CD4-positive, alpha-beta T cell treated with Interleukin-17A for 1 hour (primary cell): ENCODE results near the gene HASPIN.
"Not testable (repeated sequence)": the region's sequence is repeated elsewhere in the genome, so short reads cannot be mapped to it uniquely, and the experiment has no call there.

Source experiments
- DNase-seq: peaks from one replicate; pipeline ENCODE4 v3.0.0-alpha.2; 2020

HASPIN gene

DNA sequence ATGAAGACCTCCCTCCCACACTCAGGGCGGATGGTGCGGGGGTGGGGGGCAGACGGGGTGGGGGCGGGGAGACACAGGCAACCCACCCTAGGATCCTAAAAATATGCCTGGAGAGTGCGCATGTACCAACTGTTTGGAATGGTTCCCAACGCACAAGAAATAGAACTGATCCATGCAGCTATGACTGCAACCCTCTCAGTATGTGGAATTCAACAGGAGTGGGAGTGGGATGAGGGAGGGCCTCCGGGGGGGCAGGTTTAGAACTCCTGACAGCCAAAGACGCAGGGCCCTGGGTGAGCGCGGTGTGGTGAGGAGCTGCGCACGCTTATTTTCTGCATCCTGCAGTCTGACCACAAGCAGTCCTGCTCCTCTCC, 26.6 kb upstream of the HASPIN start:
- no peak for DNase-seq

GRCh38 chr17:3698139-3698538, 25.6 kb upstream of the HASPIN start:
- DNase-seq, result no peak

DNA sequence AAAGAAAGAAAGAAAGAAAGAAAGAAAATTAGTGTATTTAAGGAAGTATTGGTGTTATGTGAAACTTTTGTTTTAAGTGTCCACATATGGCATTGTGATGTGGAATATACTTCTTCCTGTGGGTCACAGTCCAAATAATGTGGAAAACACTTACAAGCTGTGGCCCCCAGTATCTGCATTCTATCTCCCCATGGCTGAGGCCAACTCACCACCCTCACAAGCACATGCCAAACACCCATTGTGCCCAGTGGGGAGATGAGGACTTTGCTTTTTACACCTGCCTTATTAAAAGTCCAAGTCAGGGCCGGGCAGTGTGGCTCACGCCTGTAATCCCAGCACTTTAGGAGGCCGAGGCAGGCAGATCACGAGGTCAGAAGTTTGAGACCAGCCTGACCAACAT, 23.8 kb upstream of the HASPIN start:
- no peak for DNase-seq

DNA sequence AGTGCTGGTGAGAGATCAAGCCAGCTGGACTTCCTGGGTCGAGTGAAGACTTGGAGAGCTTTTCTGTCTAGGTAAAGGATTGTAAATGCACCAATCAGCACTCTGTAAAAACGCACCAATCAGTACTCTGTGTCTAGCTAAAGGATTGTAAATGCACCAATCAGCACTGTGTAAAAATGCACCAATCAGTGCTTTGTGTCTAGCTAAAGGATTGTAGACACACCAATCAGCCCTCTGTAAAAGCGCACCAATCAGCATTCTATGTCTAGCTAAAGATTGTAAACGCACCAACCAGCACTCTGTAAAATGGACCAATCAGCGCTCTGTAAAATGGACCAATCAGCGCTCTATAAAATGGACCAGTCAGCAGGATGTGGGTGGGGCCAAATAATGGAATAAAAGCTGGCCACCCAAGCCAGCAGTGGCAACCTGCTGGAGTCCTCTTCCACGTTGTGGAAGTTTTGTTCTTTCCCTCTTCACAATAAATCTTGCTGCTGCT, 21.6 kb upstream of the HASPIN start:
- not testable (repeated sequence) for DNase-seq

GRCh38 chr17:3704931-3705717, 18.6 kb upstream of the HASPIN start:
- DNase-seq, result no peak

DNA sequence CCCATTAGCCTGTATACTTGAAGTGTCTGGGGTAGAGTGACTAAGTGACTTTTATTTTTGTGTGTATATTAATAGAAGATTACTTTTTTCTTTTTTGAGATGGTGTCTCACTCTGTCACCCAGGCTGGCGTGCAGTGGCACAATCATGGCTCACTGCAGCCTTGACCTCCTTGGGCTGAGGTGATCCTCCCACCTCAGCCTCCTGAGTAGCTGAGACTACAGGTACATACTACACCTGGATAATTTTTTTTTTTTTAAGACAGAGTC, 18.1 kb upstream of the HASPIN start:
- not testable (repeated sequence) for DNase-seq

GRCh38 chr17:3708366-3708765, 15.3 kb upstream of the HASPIN start:
- no peak for DNase-seq

DNA sequence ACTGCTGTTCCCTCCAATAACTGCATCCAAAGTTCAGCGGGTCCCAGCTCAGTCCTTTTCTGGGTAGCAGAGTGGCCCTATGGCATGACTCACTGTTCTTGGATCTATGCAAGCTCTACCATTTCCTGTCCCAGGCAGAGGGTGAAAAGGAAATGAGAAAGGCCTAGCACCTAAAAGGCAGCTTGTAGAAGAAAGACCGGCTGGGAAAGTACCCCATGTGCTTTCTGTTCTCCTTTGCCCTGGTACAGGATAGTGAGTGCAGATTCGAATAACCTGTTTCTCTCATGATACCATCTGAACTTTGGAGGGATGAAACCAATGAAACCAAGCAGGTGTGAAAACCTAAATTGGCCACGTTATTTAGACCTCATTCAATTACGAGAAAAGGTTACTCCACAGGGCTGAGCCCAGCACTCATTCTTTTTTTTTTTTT, 12.7 kb upstream of the HASPIN start:
- DNase-seq, result peak; percentile 92

GRCh38 chr17:3712811-3713463, 10.8 kb upstream of the HASPIN start:
- peak; percentile 18 for DNase-seq

DNA sequence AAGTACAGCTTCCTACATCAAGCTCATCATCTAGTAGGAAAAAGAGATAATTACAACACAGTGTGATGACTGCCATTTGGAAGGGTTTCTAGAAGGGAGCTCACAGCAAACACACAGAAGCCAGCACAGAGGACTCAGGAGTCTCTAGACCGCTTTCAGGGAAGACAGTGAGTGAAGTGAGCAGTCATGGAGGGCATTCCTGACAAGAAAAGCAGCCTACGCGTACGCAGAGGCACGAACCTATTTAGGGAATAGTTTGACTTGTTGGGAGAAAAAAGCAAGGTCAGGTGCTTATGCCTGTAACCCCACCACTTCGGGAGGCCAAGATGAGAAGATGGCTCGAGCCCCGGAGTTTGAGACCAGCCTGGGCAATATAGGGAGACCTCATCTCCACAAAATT, 8.4 kb upstream of the HASPIN start:
- DNase-seq, result no peak

GRCh38 chr17:3718201-3718600, 5.5 kb upstream of the HASPIN start:
- DNase-seq, result no peak

DNA sequence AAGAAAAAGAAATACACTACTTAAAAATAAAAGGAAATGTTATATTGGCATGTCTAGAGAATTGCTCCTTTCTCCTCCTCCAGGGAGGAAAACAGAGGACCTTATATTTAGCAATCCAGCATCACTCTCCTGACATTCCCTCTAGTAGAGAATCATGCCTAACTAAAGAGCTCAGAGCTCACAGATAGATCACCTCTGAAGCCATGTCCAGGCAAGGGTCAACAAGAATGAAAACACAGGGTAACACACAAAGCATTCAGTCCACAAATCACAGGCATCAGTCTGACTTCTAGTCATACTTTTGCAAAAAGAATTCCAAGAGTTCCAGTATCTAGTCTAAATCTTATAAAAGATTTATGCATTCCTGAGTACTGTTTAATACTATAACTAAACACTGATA, 4.4 kb upstream of the HASPIN start:
- DNase-seq, result no peak

GRCh38 chr17:3722716-3723115, 987 bp upstream of the HASPIN start:
- DNase-seq, result no peak

GRCh38 chr17:3723188-3723555, 531 bp upstream of the HASPIN start:
- no peak for DNase-seq

- DNase-seq, result no peak
These were observed 825 bp downstream of the HASPIN start for GRCh38 chr17:3724378-3725077.

DNA sequence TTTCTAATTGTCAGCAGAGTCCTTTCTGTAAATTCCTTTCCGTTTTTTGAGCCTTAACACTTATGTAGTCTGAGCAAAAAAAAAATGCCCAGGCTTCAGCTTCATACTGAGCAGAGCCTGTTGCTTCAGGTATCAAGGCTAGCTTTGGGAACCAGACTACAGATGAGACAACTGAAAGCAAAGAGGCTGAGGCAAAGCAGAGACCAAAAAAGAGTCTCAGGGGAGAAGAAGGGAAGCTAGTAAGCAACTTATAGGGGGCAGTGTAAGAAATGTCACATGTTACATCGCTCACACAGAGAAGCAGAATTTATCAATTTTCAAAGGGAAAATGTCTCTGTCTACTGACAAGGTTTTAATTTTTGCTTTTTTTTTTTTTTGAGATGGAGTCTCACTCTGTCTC, 3.3 kb downstream of the HASPIN start:
- DNase-seq, result no peak

DNA sequence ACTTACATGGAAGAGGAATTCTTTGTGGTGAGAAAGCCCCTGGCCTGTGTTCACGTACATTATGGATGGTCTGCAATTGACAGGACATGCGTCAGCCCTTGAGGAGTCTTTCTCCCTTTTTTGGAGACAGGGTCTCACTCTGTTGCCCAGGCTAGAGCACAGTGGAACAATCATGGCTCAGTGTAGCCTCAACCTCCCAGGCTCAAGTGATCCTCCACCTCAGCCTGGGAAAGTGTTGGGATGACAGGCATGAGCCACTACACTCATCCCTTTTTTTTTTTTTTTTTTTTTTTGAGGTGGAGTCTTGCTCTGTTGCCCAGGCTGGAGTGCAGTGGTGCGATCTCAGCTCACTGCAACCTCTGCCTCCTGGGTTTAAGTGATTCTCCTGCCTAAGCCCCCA, 4.4 kb downstream of the HASPIN start:
- not testable (repeated sequence) for DNase-seq

- DNase-seq, result no peak
These were observed 6.2 kb downstream of the HASPIN start for GRCh38 chr17:3729881-3730280.

DNA sequence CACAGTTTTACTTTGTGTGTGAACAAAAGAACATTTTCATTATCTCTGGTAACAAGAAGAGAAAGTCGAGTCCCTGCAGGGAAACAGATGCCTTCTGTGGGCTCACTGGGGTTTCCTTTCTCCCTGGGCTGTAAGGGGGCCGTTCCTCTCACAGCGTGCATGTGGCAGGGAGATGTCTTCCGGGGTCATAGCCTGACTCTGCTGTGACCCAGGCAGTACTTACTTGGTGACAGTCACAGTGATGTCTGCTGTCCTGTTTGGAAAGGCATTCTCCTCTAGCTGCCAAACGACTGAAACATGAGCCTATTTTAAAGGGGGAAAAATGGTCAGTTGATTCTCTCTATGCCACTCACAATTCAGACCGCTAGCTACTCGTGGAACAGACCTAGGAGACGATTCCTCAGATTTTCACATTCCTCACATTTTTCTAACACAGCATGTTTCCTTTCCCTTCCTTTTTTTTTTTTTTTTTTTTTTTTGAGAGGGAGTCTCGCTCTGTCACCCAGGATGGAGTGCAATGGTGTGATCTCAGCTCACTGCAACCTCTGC, 7.3 kb downstream of the HASPIN start:
- no peak for DNase-seq

DNA sequence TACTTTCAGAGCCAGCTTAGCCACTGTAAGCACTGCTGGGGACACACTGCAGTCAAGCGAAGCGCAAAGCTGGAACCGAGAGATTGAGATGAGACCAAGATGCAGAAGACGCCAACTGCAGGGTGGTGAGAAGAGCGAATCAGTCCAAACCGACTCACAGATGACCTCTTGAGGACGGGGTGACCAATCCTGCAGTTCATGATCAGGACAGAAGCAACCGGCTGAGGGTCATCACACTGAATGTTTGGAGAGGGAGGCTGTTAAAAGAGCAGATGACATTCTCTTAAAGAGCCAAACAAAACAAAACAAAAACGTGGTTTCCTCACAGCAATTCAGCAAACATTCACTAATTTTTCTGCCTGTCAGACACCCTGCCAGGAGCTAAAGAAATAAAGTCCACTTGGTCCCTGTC, 8.5 kb downstream of the HASPIN start:
- DNase-seq, result no peak

DNA sequence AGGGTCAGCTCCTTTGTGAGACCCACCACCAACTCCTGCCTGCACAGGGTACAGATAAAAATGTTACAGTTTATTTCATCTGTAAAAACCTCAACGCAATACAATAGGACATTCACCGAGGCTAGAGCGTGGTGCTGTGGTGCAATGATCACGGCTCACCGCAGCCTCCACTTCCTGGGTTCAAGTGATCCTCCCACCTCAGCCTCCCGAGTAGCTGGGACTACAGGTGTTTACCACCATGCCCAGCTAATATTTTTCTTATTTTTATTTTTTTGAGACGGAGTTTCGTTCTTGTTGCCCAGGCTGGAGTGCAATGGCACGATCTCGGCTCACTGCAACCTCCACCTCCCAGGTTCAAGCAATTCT, 11.2 kb downstream of the HASPIN start:
- DNase-seq, result not testable (repeated sequence)

GRCh38 chr17:3735515-3735914, 11.8 kb downstream of the HASPIN start:
- no peak for DNase-seq

DNA sequence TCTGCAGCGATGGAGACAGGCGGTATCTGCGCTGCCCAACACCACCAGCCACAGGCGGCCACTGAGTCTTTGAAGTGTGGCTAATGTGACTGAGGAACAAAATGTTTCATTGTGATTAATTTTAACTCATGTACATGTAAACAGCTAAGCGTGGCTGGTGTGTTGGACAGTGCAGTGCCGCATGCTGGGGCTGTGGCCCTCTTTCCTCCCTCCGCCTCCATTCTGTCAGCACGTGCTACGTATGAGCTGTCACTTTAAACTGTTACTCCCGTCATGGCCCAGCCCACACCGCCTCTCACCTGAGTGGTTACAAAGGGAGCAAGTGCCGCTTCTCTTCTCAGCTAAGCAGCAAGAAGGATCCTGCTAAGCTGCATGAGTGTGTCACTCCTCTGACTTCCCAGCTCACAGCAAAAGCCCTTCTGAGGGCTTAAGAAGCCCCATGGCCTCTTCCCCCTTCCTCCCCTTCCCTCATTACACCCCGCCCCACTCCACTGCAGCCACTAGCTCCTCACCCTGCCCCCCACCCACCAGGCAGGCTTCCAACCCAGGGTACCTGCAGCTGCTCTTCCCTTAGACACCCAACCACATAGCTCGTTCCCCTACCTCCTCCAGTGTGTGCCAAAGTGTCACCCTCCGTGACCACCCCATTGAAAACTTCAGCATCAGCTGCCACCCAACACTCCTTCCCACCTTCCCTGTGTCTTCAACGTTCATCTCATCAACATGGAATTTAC, 15.0 kb downstream of the HASPIN start:
- peak; percentile 59 for DNase-seq
